ENCODE measurements around the gene FRRS1. TPM values are rescaled to one million over a fixed set of nuclear protein-coding genes. Genes with fewer than 3 reads are reported as not detected.

FRRS1 gene
- total and polyA plus RNA-seq, 3 donors from 2014 or later: 1.7 to 7.6 (median 6.1) TPM

DNA sequence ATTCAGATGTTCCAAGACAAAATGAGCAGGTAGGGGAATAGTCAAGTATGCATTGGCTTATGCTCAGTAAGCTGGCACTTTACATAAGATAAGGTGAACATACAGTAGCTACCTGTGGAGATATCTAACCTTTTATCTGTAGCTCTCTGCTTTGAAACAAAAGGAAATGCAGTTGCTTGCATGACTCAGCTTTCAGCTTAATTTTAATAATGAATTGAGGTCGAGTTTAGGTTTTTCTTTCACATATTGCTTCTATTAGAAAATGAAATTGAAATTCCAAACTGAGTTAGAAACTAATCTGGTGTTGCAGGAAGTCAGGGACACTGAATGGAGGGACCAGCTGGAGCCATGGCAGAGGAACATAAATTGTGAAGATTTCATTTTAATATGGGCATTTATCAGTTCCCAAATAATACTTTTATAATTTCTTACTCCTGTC lies 8.3 kb downstream of the FRRS1 start:
- Histone ChIP-seq H3K27ac (no peak overlapping the region), H3K27me3 (no peaks in the 10 kb centered on the region), H3K4me3 (no peak overlapping the region), H3K9me3 (no peaks in the 10 kb centered on the region), H3K4me1 (no peaks in the 10 kb centered on the region), H3K36me3 (ENCODE audit: low read depth, missing control alignments) (no peaks in the 10 kb centered on the region)
- no peak for DNase-seq
- intact Hi-C loops (cut with DNase I; ENCODE audit: low total_unique reads): no loop called here
- WGBS, 2 donors: 32 to 36% methylated on average over 1 of the region's 1 CpG
- no peak for TF ChIP-seq POLR2A (IDR thresholded peaks at IDR 0.05)
- TF ChIP-seq, protein P1, sequence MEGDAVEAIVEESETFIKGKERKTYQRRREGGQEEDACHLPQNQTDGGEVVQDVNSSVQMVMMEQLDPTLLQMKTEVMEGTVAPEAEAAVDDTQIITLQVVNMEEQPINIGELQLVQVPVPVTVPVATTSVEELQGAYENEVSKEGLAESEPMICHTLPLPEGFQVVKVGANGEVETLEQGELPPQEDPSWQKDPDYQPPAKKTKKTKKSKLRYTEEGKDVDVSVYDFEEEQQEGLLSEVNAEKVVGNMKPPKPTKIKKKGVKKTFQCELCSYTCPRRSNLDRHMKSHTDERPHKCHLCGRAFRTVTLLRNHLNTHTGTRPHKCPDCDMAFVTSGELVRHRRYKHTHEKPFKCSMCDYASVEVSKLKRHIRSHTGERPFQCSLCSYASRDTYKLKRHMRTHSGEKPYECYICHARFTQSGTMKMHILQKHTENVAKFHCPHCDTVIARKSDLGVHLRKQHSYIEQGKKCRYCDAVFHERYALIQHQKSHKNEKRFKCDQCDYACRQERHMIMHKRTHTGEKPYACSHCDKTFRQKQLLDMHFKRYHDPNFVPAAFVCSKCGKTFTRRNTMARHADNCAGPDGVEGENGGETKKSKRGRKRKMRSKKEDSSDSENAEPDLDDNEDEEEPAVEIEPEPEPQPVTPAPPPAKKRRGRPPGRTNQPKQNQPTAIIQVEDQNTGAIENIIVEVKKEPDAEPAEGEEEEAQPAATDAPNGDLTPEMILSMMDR (IDR thresholded peaks at IDR 0.05): no peak

DNA sequence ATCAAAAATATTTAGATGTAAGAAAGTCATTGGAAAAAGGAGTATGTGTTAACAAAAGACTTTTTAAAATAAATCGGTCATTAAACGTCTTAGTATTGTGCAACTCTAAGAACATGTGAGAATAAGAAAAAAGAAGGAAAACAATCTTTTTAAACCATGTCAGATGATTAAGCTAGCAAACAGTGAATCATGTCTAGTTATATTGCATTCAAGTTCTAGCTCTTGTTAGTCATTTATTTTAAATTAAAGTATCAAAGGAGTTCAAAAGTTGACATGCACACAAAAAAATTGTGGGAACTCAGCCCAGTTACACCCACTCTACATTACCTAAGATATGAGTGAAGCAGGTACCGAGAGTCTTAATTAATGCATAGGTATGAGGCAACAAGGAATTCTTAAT lies 9.8 kb downstream of the FRRS1 start:
- Histone ChIP-seq H3K9me3 (no peaks in the 10 kb centered on the region), H3K36me3 (ENCODE audit: low read depth, missing control alignments) (no peaks in the 10 kb centered on the region), H3K27ac (no peak overlapping the region), H3K27me3 (no peaks in the 10 kb centered on the region), H3K4me1 (no peaks in the 10 kb centered on the region), H3K4me3 (no peak overlapping the region)
- no peak for TF ChIP-seq POLR2A (IDR thresholded peaks at IDR 0.05)
- TF ChIP-seq, protein P1 (IDR thresholded peaks at IDR 0.05): no peak
- intact Hi-C loops (cut with DNase I; ENCODE audit: low total_unique reads): no loop called here
- 80 to 88% methylated on average over 3 of the region's 3 CpGs for WGBS, 2 donors
- DNase-seq: no peak

DNA sequence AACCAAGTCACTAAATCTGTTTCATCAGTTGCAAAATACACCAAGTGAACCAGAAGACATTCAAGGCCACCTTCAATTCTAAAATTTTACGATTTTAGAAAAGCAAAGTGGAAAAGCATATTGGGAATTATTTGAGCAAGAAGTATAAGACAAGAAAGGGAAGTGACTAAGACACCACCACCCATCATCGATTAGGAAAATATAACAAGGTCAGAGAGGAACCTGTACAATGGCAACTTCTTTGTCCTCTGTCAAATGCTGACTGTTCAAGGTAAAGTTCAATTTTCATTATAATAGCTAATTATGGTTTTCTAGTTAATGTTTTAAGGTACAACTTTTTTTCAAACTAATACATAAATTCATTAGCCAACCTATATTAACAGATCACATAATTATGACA lies 10.8 kb downstream of the FRRS1 start:
- no peak for TF ChIP-seq POLR2A (IDR thresholded peaks at IDR 0.05)
- TF ChIP-seq, protein P1 (IDR thresholded peaks at IDR 0.05): no peak
- intact Hi-C loops (cut with DNase I; ENCODE audit: low total_unique reads): no loop called here
- WGBS, 2 donors: 65 to 78% methylated on average over 2 of the region's 2 CpGs
- Histone ChIP-seq H3K27me3 (no peaks in the 10 kb centered on the region), H3K9me3 (no peaks in the 10 kb centered on the region), H3K27ac (no peak overlapping the region), H3K4me1 (no peaks in the 10 kb centered on the region), H3K36me3 (ENCODE audit: low read depth, missing control alignments) (no peaks in the 10 kb centered on the region), H3K4me3 (no peak overlapping the region)
- no peak for DNase-seq

DNA sequence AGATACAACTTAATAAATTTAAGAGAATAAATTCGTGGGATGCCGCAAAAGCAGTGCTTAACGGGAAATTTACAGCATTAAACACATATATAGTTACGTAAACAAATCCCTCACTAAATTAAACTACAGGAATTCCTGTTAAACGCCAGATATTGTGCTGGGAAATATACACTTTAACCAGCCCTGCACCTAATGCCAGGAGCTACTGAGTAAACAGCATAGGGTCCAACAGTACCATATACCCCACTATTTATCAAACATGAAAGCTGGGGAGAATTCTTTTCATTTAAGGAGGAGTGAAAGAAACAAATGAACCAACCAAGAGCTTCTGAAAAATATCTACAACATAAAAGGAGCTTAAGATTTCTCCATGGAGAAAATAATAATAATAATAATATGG lies 11.7 kb downstream of the FRRS1 start:
- Histone ChIP-seq H3K4me3 (no peak overlapping the region), H3K27ac (no peak overlapping the region), H3K36me3 (ENCODE audit: low read depth, missing control alignments) (no peaks in the 10 kb centered on the region), H3K27me3 (no peaks in the 10 kb centered on the region), H3K9me3 (no peaks in the 10 kb centered on the region), H3K4me1 (no peaks in the 10 kb centered on the region)
- no peak for TF ChIP-seq POLR2A (IDR thresholded peaks at IDR 0.05)
- TF ChIP-seq, protein P1 (IDR thresholded peaks at IDR 0.05): no peak
- intact Hi-C loops (cut with DNase I; ENCODE audit: low total_unique reads): no loop called here
- DNase-seq: no peak
- 90 to 95% methylated on average over 5 of the region's 5 CpGs for WGBS, 2 donors

DNA sequence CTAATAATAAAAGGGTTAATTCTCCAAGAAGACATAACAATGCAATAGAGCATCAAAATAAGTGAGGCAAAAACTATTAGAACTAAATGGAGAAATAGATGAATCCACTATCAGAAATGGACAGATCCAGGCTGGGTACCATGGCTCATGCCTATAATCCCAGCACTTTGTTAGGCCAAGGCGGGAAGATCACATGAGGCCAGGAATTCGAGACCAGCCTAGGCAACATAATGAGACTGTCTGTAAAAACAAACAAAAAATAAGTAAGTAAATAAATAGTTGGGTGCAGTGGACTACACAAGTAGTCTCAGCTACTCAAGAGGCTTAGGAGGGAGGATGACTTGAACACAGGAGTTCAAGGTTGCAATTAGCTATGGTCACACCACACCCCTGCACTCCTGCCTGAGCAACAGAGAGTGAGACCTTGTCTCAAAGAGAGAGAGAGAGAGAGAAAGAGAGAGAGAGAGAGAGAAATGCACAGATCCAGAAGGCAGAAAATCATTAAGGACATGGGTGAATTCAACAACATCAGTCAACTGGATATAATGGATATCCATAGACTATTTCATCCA lies 12.3 kb downstream of the FRRS1 start:
- 89 to 91% methylated on average over 2 of the region's 2 CpGs for WGBS, 2 donors
- Histone ChIP-seq H3K27ac (no peak overlapping the region), H3K9me3 (no peaks in the 10 kb centered on the region), H3K4me3 (no peak overlapping the region), H3K27me3 (no peaks in the 10 kb centered on the region), H3K4me1 (no peaks in the 10 kb centered on the region), H3K36me3 (ENCODE audit: low read depth, missing control alignments) (no peaks in the 10 kb centered on the region)
- TF ChIP-seq POLR2A (IDR thresholded peaks at IDR 0.05): no peak
- TF ChIP-seq, protein P1 (IDR thresholded peaks at IDR 0.05): no peak
- DNase-seq: no peak
- intact Hi-C loops (cut with DNase I; ENCODE audit: low total_unique reads): no loop called here
